CMK (cell line): Measurements from ENCODE around the gene TMEM50B.
"Not testable (repeated sequence)": the region's sequence is repeated elsewhere in the genome, so short reads cannot be mapped to it uniquely, and the experiment has no call there.

Source experiments
- DNase-seq: peaks from one replicate; pipeline ENCODE4 v3.0.0-alpha.2; 2010; ENCODE audit warnings: low read depth

TMEM50B gene

DNA sequence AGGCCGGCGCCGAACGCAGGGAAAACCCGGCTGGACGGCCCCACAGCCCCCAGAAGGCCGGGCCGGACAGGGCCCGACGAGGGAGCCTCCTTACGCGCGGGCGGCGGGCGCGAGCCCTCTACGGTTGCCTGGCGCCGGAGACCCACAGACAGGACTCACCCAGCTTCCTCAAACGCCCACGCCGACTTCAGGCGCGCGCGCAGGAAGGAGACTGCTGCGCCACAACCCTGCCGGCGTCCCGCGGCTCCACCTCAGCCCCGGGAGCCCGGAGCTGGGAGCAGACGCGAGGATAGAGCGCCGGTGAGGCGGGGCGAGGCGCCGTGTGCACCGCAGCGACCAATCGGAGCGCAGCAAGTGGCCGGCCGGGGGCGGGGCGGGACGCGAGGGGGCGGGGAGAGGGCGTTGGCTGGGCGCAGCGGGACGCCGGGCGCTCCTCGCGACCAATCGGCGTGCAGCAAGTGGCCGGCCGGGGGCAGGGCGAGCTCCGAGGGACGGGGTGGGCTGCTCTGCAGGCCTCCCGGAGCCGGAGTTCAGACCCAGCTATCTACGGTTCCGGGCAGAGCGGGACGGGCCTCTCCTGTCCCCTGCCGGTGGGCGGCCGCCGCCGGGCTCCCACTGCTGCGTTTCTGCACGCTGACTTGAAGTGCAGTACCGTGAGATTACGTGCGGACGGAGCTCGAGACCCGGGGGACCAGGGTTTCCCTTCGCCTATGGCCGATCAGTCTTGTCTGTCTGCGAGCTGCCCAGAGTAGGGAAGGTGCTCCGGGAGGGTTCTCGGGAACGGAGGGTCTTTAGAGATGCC, at the start of gene TMEM50B:
TMEM50B (minus strand) TSS at position 296 of the 802 bp plus-strand sequence. CDS start 11,089 bp downstream, outside the sequence.
- DNase-seq: peak; percentile 96

DNA sequence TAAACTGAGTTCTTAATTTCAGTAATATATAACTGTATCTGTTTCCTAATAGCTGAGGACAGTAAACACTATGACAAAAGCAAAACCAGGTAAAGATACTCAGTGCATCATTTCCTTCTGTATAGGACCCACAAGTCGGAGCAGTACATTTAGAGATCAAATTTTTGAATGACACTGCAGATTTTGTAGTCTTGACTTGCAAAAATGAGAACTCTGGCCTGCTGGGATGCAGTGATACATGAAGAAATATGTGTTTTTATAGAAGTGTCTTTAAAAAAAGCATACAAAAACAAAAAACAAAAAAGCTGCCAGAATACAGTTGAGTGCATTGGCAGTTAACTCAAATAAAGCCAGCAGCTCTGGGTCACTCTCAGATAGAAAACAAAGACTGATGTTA, 43.2 kb upstream of the TMEM50B start:
- DNase-seq: no peak

DNA sequence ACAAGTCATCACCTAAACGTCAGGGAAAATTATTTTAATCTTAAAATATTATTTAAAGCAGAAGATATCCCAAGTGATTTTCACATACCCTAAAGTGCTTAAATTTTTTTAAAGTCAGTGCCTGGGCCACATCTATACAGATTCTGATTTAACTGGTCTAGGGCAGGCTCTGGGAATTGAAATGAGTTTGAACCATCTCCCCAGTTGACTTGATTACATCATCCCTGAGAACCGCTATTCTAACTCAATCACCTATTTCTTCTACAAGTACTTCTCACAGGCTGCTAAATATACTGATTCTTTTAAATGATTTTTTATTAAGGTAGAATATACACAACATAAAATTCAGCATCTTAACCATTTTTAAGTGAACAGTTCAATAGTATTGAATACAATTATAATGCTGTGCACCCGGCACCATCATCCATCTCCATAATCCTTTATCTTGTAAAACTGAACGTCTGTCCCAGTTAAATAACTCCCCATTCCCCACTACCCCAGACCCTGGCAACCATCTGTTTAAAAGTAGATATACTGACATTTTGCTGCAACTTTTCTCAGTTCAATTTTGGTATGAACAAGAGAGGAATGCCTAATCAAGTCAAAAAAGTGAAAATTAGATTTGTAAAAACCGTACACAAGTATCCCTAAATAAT, 42.7 kb upstream of the TMEM50B start:
- DNase-seq: no peak

DNA sequence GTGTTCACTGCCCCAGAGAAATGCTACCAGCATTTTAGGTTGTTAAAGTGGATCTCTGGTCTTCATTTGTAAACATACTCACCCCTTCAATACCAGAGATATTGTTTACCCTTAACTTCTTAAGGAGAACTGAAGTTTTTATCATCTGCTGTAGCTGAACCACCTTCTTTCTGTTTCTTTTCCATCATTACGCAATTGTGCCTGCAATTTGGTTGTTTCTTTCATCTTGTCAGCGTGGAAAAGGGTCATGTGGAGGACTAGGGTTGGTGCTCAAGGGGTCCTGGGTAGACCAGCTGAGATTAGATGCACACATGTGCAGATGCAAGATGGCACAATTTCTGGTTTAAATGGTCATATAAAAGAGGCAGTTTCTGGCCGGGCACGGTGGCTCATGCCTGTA, 39.1 kb upstream of the TMEM50B start:
- no peak for DNase-seq

DNA sequence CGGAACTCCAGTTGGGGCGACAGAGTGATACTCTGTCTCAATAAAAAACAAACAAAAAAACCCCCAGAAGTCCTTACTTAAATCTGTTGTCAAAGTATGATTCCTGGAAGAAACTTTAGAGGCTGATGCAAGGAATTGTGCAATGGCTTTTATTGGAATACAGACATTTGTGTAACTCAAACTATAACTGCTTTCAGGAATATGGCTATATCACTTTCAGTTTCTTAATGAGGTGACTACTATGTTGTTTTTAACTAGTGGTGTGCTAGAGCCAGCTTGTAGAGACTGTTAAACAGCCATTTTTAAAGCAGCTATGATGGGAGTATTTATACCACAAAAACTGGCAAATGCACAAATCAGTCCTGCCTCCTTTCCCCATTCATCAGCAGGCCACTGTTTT, 34.5 kb upstream of the TMEM50B start:
- no peak for DNase-seq

DNA sequence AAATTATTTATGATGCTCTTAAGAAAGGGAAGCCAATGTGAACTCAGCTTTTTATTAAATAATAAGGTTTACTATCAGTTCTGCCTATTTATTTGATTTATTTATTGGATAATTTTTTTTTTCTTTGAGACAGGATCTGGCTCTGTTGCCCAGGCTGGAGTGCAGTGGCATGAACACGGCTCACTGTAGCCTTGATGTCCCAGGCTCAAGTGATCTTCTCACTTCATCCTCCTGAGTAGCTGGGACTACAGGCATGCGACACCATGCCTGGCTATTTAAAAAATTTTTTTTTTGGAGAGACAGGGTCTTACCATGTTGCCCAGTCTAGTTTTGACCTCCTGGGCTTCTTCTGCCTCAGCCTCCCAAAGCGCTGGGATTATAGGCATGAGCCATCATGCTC, 32.7 kb upstream of the TMEM50B start:
- no peak for DNase-seq

DNA sequence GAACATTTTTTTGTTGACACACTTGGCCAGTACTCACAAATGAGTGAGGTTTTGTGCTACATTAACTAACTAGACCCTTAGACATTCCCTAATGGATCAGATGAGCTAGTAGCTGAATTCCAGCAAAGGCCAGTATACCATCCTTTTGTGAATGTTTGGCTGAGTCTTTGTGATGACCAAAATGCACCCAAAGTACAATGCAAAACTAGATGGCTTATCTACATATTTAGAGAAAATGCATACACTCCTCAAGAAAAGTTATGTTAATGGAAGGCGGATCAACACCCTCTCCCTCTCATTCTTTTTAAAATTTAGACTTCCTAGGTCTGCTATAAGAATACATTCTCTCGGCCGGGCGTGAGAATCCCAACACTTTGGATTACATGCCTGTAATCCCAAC, 31.9 kb upstream of the TMEM50B start:
- DNase-seq: no peak

DNA sequence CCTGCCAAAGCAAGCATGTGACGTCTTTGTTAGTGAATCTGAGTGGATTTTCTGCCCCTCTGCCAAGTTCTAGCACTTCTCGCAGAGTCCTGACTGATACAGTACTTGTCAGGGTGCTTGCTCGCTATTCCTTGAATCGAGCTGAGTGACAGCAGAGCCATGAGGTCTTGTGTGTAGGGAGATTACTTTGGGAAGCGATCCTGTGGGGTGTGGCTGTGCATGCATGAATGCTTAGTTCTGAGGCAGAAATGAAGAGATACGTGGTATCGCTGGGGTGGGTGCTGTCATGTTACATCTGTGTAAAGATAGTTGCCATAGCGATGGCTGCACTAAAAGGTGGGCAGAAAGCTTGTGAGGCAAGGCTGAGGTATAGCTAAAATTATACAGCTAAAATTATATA, 31.1 kb upstream of the TMEM50B start:
- no peak for DNase-seq

DNA sequence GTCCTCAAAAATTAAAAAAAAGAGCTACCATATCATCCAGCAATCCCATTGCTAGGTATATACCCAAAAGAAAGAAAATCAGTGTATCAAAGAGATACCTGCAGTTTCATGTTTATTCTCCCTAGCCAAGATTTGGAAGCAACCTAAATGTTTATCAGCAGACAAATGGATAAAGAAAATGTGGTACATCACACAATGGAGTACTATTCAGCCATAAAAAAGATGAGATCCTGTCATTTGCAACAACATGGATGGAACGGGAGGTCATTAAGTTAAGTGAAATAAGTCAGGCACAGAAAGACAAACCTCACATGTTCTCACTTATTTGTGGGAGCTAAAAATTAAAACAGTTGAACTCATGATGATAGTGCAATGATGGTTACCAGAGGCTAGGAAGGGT, 27.2 kb upstream of the TMEM50B start:
- not testable (repeated sequence) for DNase-seq

DNA sequence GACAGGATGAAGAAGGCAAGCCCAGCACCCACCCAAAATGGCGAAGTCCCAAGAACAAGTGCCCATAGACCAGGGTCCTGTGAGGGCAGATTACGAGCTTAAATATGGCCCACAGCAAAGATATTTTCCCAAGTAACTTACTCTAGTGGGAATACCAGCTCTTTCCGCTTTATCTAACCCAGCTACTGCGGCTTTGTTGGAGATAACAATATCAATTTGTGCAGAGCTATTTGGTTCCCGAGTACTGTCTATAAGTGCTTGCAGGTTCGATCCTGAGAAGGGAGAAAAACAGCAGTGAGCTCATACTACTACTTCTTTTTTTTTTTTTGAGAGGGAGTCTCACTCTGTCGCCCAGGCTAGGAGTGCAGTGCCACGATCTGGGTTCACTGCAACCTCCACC, 26.1 kb upstream of the TMEM50B start:
- no peak for DNase-seq

DNA sequence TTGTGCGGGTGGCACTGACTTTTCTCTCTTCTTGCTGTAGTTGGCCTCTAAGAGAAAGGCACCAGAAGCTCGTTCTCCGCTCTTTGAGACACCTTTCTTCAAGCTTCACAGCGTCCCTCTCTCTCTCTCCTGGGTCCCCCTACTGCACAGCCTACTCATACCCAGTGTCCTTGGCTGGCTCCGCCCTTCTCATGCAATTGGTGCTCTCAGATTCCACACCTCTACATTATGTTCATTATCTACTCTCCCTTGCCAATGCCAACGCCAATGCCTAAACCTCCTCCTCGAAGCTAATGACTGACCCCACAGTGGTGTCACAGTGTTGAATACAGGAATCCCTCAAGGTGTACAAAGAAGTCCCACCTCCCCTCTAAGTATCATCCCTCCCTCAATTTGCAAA, 16.6 kb upstream of the TMEM50B start:
- no peak for DNase-seq

DNA sequence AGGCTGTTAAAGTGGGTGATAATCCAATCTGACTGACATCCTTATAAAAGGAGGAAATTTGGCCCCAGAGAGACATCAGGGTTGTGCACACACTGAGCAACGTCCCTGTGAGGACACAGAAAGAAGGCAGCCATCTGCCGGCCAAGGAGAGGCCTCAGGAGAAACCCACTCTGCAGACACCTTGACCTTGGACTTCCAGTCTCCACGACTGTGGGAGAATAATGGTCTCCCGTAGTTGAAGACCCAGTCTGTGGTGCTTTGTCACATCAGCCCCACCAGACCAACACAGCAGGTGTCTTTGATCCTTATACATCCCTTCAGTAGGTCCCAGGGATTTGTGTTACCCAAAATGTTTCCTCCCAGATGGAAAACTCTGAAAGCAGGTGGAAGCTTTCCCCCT, 16.0 kb upstream of the TMEM50B start:
- no peak for DNase-seq

DNA sequence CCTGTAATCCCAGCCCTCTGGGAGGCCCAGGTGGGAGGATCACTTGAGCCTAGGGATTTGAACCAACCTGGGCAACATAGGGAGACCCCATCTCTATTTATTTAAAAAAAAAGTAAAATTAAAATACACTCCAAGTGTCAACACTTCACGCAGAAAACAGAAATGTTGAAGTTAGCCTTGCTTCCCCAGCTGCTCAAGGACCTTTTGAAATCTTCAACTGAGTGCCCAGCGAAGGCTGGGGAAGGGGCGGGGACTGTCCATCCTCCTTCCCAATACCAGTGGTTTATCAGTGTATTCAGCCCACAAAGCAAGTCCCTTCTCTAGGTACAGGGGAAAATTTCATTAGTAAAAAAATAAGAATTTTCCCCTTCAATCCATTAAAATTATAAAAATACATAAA, 14.0 kb upstream of the TMEM50B start:
- DNase-seq: no peak

DNA sequence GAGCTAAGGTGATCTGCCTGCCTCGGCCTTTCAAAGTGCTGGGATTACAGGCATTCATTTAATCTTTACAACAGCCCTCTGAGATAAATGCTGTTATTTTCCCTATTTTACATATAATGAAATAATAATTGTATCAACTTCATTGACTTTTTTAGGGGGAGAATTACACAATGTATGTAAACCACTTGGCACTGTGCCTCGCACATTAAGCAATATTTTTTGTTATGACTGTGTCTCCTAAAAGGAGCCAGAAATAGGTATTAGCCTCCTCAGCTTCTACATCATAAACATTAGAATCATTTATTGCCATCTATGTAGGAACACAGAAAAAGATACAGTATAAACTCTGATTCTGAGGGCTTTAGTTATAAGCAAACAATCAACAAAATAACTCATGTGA, 12.8 kb upstream of the TMEM50B start:
- DNase-seq: no peak

DNA sequence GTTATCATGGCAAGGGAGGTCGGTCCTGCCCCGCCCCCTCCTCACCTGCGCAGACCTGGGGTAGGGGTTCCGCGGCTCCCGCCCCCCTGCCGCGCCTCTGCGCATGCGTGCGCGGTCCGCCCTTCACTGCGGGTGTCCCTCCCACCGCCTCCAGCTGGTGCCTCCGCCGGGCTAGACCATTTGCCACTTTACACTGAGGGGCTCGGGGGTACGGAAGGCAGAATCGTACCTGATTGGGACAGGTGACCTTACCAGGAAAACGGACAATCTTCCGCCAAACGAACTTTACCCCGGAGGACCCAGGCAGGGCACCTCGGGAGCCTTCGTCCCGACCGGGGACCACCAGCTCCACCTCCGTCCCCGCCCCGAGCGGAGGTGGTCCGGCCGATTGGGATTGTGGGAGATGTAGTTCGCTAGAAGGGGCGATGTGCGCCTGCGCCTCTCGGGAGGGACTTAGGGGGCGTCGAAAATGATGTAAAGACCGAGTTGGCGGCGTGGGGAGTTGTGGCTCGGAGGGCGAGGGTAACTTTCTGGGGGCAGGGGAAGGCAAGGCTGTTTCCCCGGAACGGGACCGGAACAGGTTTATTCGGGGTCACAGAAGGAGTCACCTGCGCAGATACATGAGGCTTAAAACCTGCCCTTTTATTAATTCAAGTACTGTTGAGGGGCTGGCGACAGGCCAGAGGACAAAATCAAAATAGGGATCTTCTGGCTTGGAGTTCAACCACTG, 11.8 kb upstream of the TMEM50B start, which contains the start of gene DNAJC28:
DNAJC28 (minus strand) TSS at position 344 of the 730 bp plus-strand sequence. CDS start 2,323 bp downstream, outside the sequence.
- DNase-seq: peak; percentile 98

DNA sequence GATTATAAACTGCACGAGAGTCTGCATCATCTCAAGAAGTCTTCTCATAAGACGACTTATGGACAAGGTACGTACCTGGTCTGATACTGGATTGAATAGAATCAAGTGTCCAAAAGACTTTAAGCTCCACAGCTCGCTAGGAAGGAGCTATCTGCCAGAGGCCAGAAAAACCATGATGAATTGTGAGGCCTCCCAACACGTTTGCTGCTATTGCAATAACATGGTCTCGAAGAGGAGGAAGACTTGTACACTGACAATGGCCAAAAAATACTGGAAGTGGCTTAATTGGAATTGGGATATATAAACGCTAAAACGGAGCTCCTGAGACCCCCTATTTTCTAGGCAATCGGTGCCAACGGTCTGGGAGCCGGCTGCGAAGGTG, 11.2 kb upstream of the TMEM50B start:
- DNase-seq: no peak

DNA sequence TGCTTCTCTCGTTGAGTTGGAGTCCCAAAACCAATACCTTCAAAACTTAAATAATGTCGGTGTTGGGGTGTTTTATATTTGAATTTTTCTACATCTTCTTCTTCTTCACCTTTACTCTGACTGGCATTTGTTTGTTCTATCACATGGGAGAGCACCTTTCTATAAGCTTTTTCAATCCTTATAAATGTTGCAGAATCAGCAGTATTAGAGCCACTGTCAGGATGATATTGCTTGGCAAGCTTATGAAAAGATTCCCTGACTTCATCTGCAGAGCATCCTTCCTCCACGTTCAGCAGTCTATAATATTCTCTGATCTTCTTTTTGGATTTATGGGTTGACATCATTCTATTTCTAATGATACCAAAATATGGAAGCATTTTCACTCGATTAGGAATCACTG, 9.2 kb upstream of the TMEM50B start:
- no peak for DNase-seq

DNA sequence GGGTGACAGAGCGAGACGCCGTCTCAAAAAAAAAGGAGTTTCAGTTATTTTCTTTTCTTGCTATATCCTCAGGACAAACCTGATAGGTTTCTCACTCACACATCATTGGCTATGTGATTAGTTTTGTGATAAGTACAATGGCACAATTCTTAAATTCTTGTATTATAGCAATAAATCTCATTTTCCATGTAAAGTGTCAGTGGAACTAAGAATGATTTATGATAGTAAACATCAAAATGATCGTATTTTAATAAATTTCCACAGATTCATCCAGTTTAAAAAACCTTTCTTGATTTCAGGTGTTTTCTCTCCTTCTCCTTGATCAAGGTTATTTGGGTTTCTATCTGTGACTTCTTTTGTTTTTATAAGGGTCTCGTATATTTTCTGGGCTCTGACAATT, 8.2 kb upstream of the TMEM50B start:
- DNase-seq: no peak

DNA sequence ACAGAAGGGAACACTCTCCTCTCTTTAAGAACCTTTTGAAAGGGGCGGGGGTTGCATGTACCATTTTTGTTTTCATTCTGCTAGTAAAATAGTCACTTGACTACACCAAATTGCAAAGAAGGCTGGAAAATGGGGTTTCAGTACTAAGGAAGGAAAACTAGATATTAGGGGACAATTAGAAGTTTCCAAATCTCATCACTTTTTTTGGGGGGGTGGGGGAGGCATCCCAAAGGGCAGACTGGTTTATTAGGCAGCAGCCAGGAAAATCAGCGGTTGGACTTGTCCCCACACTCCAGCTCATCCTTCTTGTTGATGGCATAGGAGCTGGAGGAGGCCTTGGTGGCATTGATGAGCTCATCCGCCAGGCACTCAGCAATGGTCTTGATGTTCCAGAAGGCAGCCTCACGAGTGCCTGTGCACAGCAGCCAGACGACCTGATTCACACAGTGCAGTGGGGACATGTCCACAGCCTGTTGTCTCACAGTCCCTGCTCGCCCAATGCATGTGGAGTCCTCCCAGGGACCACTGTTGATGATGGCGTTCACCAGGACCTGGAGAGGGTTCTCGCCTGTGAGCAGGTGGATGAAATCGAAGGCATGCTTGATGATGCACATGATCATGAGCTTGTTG, 1.7 kb upstream of the TMEM50B start:
- DNase-seq: no peak

DNA sequence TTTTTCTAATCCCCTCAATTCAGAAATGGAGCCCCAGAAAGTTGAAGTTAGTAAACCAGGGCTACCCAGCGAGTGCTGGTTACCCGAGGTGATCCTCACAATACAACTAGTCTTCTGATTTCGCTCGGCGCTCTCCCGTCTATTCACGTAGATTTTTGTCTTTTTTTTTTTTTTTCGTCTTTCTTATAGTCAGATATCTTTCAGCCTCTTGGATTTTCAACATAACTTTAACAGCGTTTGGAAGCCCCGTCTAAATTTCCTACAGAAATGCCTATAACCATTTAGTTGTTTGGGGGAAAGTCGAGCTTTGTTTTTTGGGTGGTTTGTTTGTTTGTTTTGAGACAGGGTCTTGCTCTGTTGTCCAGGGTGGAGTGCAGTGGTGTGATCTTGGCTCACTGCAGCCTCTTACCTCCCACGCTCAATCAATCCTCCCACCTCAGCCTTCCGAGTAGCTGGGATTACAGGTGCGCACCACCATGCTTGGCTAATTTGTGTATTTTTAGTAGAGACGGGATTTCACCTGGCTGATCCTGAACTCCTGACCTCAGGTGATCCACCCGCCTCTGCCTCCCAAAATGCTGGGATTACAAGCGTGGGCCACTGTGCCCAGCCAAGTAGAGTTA, 818 bp upstream of the TMEM50B start:
- DNase-seq: no peak

DNA sequence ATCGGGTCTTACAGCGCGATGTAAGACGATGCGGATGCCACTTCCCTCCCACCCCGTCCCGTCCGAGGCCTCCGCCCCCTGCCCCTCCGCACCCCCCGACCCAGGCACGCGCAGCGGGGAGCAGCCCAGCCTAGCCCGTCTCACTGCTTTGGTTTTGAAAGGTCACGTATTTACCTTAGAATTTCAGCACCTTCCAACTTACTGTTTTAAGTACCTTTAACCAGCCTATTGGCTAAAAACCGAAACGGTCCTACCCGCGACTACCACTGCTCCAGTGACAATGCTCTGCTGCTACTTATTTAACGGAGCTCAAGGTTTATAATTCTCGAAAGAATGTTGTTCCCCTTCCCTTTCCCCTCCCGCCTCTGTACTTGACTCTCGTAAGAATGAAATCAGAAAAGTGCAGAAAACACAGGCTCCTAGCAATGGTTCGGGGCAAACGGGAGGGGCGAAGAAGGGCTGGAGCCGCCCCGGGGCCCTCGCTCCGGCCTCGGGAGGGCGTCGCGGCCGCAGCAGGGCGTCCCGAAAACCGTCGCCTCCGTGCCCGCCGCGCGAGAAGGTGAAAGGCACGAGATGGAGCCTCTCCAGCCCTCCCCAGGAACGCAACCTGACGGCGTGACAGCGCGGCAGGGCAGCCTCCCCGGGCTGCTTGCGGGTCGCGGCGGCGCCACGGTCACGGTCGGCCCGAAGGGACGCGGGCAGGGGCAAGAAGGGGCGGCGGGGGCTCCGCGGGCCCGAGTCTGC, 667 bp downstream of the TMEM50B start:
- DNase-seq: peak; percentile 22
